Measurements from ENCODE around the gene DYRK1A.
A peak's percentile ranks its signal among the peaks of the same experiment; 100 is the strongest.
"Not testable (repeated sequence)": the region's sequence is repeated elsewhere in the genome, so short reads cannot be mapped to it uniquely, and the experiment has no call there.

Gene DYRK1A

GRCh38 chr21:37366482-37367316 is at the start of gene DYRK1A:
TSS of gene DYRK1A (plus strand) at chr21:37366773. CDS start at chr21:37420375, 53,602 bp downstream.
- peak; percentile 98 for DNase-seq

GRCh38 chr21:37319551-37319950 is 47.0 kb upstream of the DYRK1A start:
- DNase-seq: no peak

GRCh38 chr21:37322084-37322483 is 44.5 kb upstream of the DYRK1A start:
- no peak for DNase-seq

GRCh38 chr21:37324558-37324957 is 42.0 kb upstream of the DYRK1A start:
- DNase-seq: no peak

- not testable (repeated sequence) for DNase-seq
Observed at GRCh38 chr21:37328147-37328546, 38.4 kb upstream of the DYRK1A start.

GRCh38 chr21:37331411-37331810 is 35.2 kb upstream of the DYRK1A start:
- no peak for DNase-seq

GRCh38 chr21:37335053-37335452 is 31.5 kb upstream of the DYRK1A start:
- no peak for DNase-seq

- DNase-seq: no peak
Observed at GRCh38 chr21:37337179-37337578, 29.4 kb upstream of the DYRK1A start.

- DNase-seq: no peak
Observed at GRCh38 chr21:37337831-37338230, 28.7 kb upstream of the DYRK1A start.

GRCh38 chr21:37338671-37339551 is 27.7 kb upstream of the DYRK1A start:
- DNase-seq: no peak

- DNase-seq: no peak
Observed at GRCh38 chr21:37339552-37339939, 27.0 kb upstream of the DYRK1A start.

GRCh38 chr21:37341254-37341960 is 25.2 kb upstream of the DYRK1A start:
- no peak for DNase-seq

GRCh38 chr21:37342046-37342632 is 24.4 kb upstream of the DYRK1A start:
- no peak for DNase-seq

GRCh38 chr21:37346841-37347430 is 19.6 kb upstream of the DYRK1A start:
- DNase-seq: no peak

GRCh38 chr21:37348664-37349063 is 17.9 kb upstream of the DYRK1A start:
- DNase-seq: no peak

- DNase-seq: no peak
Observed at GRCh38 chr21:37350472-37350871, 16.1 kb upstream of the DYRK1A start.

- DNase-seq: no peak
Observed at GRCh38 chr21:37356706-37357105, 9.9 kb upstream of the DYRK1A start.

- DNase-seq: no peak
Observed at GRCh38 chr21:37357691-37358090, 8.9 kb upstream of the DYRK1A start.

- DNase-seq: no peak
Observed at GRCh38 chr21:37358397-37358796, 8.2 kb upstream of the DYRK1A start.

GRCh38 chr21:37363936-37364335 is 2.6 kb upstream of the DYRK1A start:
- no peak for DNase-seq

- DNase-seq: no peak
Observed at GRCh38 chr21:37364722-37365121, 1.9 kb upstream of the DYRK1A start.
